ENCODE measurements around the gene HEXIM1. TPM values are rescaled to one million over a fixed set of nuclear protein-coding genes. Genes with fewer than 3 reads are reported as not detected.

Gene HEXIM1, protein sequence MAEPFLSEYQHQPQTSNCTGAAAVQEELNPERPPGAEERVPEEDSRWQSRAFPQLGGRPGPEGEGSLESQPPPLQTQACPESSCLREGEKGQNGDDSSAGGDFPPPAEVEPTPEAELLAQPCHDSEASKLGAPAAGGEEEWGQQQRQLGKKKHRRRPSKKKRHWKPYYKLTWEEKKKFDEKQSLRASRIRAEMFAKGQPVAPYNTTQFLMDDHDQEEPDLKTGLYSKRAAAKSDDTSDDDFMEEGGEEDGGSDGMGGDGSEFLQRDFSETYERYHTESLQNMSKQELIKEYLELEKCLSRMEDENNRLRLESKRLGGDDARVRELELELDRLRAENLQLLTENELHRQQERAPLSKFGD
- 10.9 and 11.9 TPM in 2 replicates for total RNA-seq (2014; rRNA removed; shearing (Covaris generic))
- polyA plus RNA-seq (2016; fragmentation: Nextera tagmentation; extraction: Ambion mirVana): 9.2 and 9.7 TPM in 2 replicates
- long read RNA-seq, partial matches to known transcripts: 0 of 2 reads
- long read RNA-seq, other reads (novel, unspliced or antisense): 1 of 2 reads

DNA sequence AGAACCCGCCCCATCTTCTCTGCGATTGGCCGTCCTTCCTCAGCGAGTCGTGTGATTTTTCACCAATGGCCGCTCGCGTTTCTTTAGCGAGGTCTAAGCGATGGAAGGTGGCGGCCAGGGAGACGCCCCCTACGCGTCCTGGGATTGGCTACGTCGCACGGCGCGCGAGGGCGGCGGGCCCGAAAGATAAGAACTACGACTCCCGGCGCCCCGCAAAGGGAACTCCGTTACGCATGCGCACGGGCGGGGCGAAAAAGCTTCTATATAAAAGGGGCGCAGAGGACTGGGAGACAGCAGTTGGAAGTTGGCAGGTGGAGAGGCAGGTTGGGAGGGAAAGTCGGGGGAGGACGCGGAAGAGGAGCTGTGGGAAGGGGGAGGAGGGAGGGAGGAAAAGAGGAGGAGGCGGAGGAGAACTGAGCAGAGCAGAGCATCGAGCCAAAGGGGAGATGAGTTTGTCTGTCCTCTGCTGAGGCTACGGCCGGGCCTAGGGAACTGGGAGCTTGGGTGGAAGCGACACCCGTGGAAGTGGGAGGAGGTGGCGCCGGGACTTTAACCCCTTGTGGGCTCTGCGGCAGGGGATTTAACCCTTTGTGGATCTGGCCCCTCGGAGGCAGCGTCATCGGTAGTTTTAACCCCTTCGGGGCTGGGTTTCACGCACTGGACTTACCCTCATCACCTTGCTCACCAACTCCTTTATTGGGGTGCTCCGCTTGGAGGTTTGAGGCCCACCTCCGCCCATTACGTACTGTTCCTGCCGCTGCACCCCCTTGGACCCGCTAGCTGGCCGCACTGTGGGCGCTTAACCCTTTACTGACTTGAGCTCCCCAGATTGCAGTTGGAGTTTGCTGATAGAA lies at the start of gene HEXIM1:
Gene HEXIM1, plus strand, starts transcription at position 293 of the 854 bp plus-strand sequence. CDS start 716 bp downstream, outside the sequence.
- H3K9me2 ChIP-seq (ENCODE audit: insufficient read depth): no peaks in the 10 kb centered on the region
- H3K79me2 ChIP-seq (replicated peaks; ENCODE audit: insufficient read depth): peaks cover 25% of the 10 kb centered on the region
- H3K36me3 ChIP-seq (ENCODE audit: insufficient read depth): no peaks in the 10 kb centered on the region
- Mint-ChIP-seq H3K4me1 (peaks cover 35% of the 10 kb centered on the region), H3K27me3 (ENCODE audit: insufficient read depth, low read depth, poor library complexity) (peaks cover 37% of the 10 kb centered on the region), H3K4me3 (peak within 1 kb of the TSS; percentile 100), H3K27ac (peak within 1 kb of the TSS; percentile 100), H3K9me3 (no peaks in the 10 kb centered on the region), H3K36me3 (ENCODE audit: low read depth) (peaks cover 12% of the 10 kb centered on the region)
- peaks cover 14% of the 10 kb centered on the region for H3F3A ChIP-seq (replicated peaks; ENCODE audit: low read depth)
- H3K4me1 ChIP-seq (ENCODE audit: insufficient read depth): peaks cover 35% of the 10 kb centered on the region
- ATAC-seq: peak; percentile 62
- peak; percentile 100 for DNase-seq (ENCODE audit: low spot score)
- peak within 1 kb of the TSS; percentile 95 for H3K4me2 ChIP-seq
- H3K27ac ChIP-seq (ENCODE audit: low read depth): peak within 1 kb of the TSS; percentile 97
- peaks cover 5% of the 10 kb centered on the region; the same call in 1 of the 2 replicates for H3K27me3 ChIP-seq (ENCODE audit: insufficient read depth)
- no peak for TF ChIP-seq JUNB (IDR thresholded peaks at IDR 0.05; ENCODE audit: unreplicated experiment)
- TF ChIP-seq NANOG (IDR thresholded peaks at IDR 0.05; ENCODE audit: borderline replicate concordance): no peak
- TF ChIP-seq, protein P1, sequence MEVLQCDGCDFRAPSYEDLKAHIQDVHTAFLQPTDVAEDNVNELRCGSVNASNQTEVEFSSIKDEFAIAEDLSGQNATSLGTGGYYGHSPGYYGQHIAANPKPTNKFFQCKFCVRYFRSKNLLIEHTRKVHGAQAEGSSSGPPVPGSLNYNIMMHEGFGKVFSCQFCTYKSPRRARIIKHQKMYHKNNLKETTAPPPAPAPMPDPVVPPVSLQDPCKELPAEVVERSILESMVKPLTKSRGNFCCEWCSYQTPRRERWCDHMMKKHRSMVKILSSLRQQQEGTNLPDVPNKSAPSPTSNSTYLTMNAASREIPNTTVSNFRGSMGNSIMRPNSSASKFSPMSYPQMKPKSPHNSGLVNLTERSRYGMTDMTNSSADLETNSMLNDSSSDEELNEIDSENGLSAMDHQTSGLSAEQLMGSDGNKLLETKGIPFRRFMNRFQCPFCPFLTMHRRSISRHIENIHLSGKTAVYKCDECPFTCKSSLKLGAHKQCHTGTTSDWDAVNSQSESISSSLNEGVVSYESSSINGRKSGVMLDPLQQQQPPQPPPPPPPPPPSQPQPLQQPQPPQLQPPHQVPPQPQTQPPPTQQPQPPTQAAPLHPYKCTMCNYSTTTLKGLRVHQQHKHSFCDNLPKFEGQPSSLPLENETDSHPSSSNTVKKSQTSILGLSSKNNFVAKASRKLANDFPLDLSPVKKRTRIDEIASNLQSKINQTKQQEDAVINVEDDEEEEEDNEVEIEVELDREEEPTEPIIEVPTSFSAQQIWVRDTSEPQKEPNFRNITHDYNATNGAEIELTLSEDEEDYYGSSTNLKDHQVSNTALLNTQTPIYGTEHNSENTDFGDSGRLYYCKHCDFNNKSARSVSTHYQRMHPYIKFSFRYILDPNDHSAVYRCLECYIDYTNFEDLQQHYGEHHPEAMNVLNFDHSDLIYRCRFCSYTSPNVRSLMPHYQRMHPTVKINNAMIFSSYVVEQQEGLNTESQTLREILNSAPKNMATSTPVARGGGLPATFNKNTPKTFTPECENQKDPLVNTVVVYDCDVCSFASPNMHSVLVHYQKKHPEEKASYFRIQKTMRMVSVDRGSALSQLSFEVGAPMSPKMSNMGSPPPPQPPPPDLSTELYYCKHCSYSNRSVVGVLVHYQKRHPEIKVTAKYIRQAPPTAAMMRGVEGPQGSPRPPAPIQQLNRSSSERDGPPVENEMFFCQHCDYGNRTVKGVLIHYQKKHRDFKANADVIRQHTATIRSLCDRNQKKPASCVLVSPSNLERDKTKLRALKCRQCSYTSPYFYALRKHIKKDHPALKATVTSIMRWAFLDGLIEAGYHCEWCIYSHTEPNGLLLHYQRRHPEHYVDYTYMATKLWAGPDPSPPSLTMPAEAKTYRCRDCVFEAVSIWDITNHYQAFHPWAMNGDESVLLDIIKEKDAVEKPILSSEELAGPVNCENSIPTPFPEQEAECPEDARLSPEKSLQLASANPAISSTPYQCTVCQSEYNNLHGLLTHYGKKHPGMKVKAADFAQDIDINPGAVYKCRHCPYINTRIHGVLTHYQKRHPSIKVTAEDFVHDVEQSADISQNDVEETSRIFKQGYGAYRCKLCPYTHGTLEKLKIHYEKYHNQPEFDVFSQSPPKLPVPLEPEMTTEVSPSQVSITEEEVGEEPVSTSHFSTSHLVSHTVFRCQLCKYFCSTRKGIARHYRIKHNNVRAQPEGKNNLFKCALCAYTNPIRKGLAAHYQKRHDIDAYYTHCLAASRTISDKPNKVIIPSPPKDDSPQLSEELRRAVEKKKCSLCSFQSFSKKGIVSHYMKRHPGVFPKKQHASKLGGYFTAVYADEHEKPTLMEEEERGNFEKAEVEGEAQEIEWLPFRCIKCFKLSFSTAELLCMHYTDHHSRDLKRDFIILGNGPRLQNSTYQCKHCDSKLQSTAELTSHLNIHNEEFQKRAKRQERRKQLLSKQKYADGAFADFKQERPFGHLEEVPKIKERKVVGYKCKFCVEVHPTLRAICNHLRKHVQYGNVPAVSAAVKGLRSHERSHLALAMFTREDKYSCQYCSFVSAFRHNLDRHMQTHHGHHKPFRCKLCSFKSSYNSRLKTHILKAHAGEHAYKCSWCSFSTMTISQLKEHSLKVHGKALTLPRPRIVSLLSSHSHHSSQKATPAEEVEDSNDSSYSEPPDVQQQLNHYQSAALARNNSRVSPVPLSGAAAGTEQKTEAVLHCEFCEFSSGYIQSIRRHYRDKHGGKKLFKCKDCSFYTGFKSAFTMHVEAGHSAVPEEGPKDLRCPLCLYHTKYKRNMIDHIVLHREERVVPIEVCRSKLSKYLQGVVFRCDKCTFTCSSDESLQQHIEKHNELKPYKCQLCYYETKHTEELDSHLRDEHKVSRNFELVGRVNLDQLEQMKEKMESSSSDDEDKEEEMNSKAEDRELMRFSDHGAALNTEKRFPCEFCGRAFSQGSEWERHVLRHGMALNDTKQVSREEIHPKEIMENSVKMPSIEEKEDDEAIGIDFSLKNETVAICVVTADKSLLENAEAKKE (CRISPR knock-in tag; IDR thresholded peaks at IDR 0.05): 0 out of 2 replicates have a peak, but pooled peaks have one; percentile 44
- TF ChIP-seq CREB1 (CRISPR knock-in tag; IDR thresholded peaks at IDR 0.05; ENCODE audit: low read depth): peak; percentile 83
- no peak for TF ChIP-seq STAT1 (IDR thresholded peaks at IDR 0.05; ENCODE audit: unreplicated experiment)
- TF ChIP-seq EZH2phosphoT487 (IDR thresholded peaks at IDR 0.05; ENCODE audit: unreplicated experiment): no peak
- TF ChIP-seq, protein P2, sequence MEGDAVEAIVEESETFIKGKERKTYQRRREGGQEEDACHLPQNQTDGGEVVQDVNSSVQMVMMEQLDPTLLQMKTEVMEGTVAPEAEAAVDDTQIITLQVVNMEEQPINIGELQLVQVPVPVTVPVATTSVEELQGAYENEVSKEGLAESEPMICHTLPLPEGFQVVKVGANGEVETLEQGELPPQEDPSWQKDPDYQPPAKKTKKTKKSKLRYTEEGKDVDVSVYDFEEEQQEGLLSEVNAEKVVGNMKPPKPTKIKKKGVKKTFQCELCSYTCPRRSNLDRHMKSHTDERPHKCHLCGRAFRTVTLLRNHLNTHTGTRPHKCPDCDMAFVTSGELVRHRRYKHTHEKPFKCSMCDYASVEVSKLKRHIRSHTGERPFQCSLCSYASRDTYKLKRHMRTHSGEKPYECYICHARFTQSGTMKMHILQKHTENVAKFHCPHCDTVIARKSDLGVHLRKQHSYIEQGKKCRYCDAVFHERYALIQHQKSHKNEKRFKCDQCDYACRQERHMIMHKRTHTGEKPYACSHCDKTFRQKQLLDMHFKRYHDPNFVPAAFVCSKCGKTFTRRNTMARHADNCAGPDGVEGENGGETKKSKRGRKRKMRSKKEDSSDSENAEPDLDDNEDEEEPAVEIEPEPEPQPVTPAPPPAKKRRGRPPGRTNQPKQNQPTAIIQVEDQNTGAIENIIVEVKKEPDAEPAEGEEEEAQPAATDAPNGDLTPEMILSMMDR (conservative IDR thresholded peaks at IDR 0.05; ENCODE audit: low read depth in 2 of 2): no peak
- no peak for TF ChIP-seq EZH2 (IDR thresholded peaks at IDR 0.05; ENCODE audit: low read depth, unreplicated experiment)
- no peak for TF ChIP-seq ZNF331 (CRISPR knock-in tag; IDR thresholded peaks at IDR 0.05; ENCODE audit: low read depth)
- peak; percentile 89; the same call in 1 of the 2 replicates for TF ChIP-seq ZNF114 (CRISPR knock-in tag; IDR thresholded peaks at IDR 0.05)
- TF ChIP-seq, protein P3, sequence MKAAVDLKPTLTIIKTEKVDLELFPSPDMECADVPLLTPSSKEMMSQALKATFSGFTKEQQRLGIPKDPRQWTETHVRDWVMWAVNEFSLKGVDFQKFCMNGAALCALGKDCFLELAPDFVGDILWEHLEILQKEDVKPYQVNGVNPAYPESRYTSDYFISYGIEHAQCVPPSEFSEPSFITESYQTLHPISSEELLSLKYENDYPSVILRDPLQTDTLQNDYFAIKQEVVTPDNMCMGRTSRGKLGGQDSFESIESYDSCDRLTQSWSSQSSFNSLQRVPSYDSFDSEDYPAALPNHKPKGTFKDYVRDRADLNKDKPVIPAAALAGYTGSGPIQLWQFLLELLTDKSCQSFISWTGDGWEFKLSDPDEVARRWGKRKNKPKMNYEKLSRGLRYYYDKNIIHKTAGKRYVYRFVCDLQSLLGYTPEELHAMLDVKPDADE (IDR thresholded peaks at IDR 0.05): peak; percentile 91
- TF ChIP-seq POLR2AphosphoS5 (IDR thresholded peaks at IDR 0.05; ENCODE audit: low read depth): peak; percentile 100
- H2AFZ ChIP-seq: no peak within 1 kb of the TSS
- H4K20me1 ChIP-seq (replicated peaks; ENCODE audit: insufficient read depth): peaks cover 15% of the 10 kb centered on the region; the same call in 1 of the 2 replicates
- H3K4me3 ChIP-seq: peak within 1 kb of the TSS; percentile 95
